HL-60 (cell line): ENCODE data around the gene HOXD8.

Experiments used
- DNase-seq, 2 experiments: peaks; one replicate each; pipeline ENCODE4 v3.0.0-alpha.2; 2010 to 2020; ENCODE audit warnings: low read depth in 1 of 2, low spot score in 1 of 2
- H3K27ac ChIP-seq: fragments of 250-450 bp; sonication (Bioruptor Pico); replicated peaks from 2 replicates; pipeline ENCODE4 v1.5.1; 2020; ENCODE audit warnings: mild to moderate bottlenecking, moderate library complexity
- H3K27me3 ChIP-seq: fragments of 250-450 bp; sonication (Bioruptor Pico); 2 replicates; pipeline ENCODE4 v1.5.1; 2021; ENCODE audit warnings: mild to moderate bottlenecking, moderate library complexity; ENCODE audit not compliant: insufficient read depth, poor library complexity, severe bottlenecking
- H3K4me3 ChIP-seq: replicated peaks from 2 replicates; pipeline ENCODE4 v1.5.1; 2011; ENCODE audit warnings: mild to moderate bottlenecking, control low read depth, low read length; ENCODE audit not compliant: insufficient read depth
- GABPA ChIP-seq: IDR thresholded peaks from 2 replicates; pipeline ENCODE4 v1.6.1; 2012; ENCODE audit warnings: low read depth
- POLR2AphosphoS5 ChIP-seq: IDR thresholded peaks from 2 replicates; pipeline ENCODE4 v1.6.1; 2012; ENCODE audit warnings: low read depth
- SPI1 ChIP-seq: IDR thresholded peaks from 2 replicates; pipeline ENCODE4 v1.6.1; 2012; ENCODE audit warnings: low read depth, mild to moderate bottlenecking, borderline replicate concordance
- TF ChIP-seq, protein P1 (sequence below): IDR thresholded peaks from 2 replicates; pipeline ENCODE4 v1.6.1; 2012; ENCODE audit warnings: low read depth; ENCODE audit not compliant: insufficient replicate concordance
- TF ChIP-seq, protein P2 (sequence below): IDR thresholded peaks from one replicate; pipeline ENCODE4 v1.5.1; 2011; ENCODE audit warnings: low read length, control low read depth, inconsistent platforms; ENCODE audit not compliant: insufficient read depth

HOXD8 gene

DNA sequence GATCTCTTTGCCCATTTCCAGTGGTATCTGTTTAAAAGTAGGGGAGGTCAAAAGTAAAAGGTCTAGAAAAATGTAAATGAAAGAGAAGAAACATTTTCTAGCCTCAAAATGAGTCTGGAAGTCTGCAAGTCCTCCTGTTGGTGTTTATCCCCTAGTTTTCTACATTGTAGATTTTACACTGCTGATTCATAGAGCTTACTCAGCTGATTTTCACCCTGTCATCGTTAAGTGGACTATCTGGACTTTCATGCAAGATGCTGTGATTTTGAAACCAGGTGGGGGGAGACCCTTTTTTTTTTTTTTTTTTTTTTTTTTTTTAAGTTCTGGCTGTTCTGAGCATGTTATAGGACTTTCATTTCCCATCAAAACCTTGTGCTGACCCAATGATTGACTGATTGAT is 37.9 kb downstream of the HOXD8 start:
- H3K27me3 ChIP-seq = peaks cover 71% of the 10 kb centered on the region

DNA sequence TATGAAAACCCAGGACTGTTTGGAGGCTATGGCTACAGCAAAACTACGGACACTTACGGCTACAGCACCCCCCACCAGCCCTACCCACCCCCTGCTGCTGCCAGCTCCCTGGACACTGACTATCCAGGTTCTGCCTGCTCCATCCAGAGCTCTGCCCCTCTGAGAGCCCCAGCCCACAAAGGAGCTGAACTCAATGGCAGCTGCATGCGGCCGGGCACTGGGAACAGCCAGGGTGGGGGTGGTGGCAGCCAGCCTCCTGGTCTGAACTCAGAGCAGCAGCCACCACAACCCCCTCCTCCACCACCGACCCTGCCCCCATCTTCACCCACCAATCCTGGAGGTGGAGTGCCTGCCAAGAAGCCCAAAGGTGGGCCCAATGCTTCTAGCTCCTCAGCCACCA is 39.7 kb downstream of the HOXD8 start:
- TF ChIP-seq, protein P1, sequence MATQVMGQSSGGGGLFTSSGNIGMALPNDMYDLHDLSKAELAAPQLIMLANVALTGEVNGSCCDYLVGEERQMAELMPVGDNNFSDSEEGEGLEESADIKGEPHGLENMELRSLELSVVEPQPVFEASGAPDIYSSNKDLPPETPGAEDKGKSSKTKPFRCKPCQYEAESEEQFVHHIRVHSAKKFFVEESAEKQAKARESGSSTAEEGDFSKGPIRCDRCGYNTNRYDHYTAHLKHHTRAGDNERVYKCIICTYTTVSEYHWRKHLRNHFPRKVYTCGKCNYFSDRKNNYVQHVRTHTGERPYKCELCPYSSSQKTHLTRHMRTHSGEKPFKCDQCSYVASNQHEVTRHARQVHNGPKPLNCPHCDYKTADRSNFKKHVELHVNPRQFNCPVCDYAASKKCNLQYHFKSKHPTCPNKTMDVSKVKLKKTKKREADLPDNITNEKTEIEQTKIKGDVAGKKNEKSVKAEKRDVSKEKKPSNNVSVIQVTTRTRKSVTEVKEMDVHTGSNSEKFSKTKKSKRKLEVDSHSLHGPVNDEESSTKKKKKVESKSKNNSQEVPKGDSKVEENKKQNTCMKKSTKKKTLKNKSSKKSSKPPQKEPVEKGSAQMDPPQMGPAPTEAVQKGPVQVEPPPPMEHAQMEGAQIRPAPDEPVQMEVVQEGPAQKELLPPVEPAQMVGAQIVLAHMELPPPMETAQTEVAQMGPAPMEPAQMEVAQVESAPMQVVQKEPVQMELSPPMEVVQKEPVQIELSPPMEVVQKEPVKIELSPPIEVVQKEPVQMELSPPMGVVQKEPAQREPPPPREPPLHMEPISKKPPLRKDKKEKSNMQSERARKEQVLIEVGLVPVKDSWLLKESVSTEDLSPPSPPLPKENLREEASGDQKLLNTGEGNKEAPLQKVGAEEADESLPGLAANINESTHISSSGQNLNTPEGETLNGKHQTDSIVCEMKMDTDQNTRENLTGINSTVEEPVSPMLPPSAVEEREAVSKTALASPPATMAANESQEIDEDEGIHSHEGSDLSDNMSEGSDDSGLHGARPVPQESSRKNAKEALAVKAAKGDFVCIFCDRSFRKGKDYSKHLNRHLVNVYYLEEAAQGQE = no peak
- TF ChIP-seq POLR2AphosphoS5 (no peak), GABPA (no peak), SPI1 (no peak)
- TF ChIP-seq, protein P2, sequence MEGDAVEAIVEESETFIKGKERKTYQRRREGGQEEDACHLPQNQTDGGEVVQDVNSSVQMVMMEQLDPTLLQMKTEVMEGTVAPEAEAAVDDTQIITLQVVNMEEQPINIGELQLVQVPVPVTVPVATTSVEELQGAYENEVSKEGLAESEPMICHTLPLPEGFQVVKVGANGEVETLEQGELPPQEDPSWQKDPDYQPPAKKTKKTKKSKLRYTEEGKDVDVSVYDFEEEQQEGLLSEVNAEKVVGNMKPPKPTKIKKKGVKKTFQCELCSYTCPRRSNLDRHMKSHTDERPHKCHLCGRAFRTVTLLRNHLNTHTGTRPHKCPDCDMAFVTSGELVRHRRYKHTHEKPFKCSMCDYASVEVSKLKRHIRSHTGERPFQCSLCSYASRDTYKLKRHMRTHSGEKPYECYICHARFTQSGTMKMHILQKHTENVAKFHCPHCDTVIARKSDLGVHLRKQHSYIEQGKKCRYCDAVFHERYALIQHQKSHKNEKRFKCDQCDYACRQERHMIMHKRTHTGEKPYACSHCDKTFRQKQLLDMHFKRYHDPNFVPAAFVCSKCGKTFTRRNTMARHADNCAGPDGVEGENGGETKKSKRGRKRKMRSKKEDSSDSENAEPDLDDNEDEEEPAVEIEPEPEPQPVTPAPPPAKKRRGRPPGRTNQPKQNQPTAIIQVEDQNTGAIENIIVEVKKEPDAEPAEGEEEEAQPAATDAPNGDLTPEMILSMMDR = no peak
- no peak for DNase-seq
- no peak overlapping the region for H3K4me3 ChIP-seq
- no peak overlapping the region for H3K27ac ChIP-seq
- H3K27me3 ChIP-seq = peaks cover 77% of the 10 kb centered on the region

More for the DNA sequence above, 37.9 kb downstream of the HOXD8 start:
- TF ChIP-seq, protein P2 = no peak
- TF ChIP-seq, protein P1 = no peak
- DNase-seq = no peak
- no peak overlapping the region for H3K27ac ChIP-seq
- no peak overlapping the region for H3K4me3 ChIP-seq

DNA sequence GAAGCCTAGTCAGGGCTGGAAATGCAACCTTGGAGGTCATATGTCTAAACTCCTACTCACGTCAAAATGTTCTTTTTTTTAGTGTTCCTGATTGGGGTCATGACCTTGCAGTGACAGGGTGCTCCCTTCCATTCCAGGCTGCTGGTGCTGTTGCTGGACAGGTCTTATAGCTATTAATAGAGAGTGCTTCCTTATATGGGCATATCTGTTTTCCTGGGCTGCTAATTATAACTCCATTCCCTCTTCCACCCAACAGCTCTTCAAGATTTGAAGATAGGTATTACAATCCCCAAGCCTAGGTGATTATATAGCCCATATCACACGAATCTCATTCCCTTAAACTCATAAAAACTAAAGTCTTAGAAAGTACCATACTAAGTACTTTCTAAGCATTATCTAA is 40.2 kb downstream of the HOXD8 start:
- TF ChIP-seq GABPA = no peak
- no peak for TF ChIP-seq POLR2AphosphoS5
- TF ChIP-seq SPI1 = no peak
- TF ChIP-seq, protein P2 = no peak
- TF ChIP-seq, protein P1 = no peak
- Histone ChIP-seq H3K27me3 (peaks cover 75% of the 10 kb centered on the region), H3K4me3 (no peak overlapping the region), H3K27ac (no peak overlapping the region)
- DNase-seq = no peak
